Gastroesophageal sphincter (tissue), 4 donors: ENCODE measurements around the gene GDF2. TPM values are rescaled to one million over a fixed set of nuclear protein-coding genes. Genes with fewer than 3 reads are reported as not detected.

Experiments used
- ATAC-seq: fragments of 150-250 bp; one replicate; pipeline ENCODE4 v1.9.1; 2016; ENCODE audit warnings: mild to moderate bottlenecking, moderate library complexity
- H3K27ac ChIP-seq, 4 donors: fragments of 200-600 bp; sonication (generic) in 3 of 4; 1 replicate in 3 of 4; 2 replicates in 1 of 4; pipeline ENCODE4 v1.5.1; 2016 to 2019
- H3K27me3 ChIP-seq: fragments of 200-600 bp; sonication (generic); one replicate; pipeline ENCODE4 v1.5.1; 2019
- H3K36me3 ChIP-seq, 2 donors: fragments of 200-600 bp; sonication (generic); one replicate each; pipeline ENCODE4 v1.5.1; 2019; ENCODE audit warnings: control low read depth in 1 of 2
- H3K4me1 ChIP-seq, 3 donors: fragments of 200-600 bp; sonication (generic); 1 replicate in 2 of 3; 2 replicates in 1 of 3; pipeline ENCODE4 v1.5.1; 2016 to 2019; ENCODE audit warnings: control low read depth in 2 of 3
- H3K4me3 ChIP-seq, 2 donors: fragments of 200-600 bp; sonication (generic); one replicate each; pipeline ENCODE4 v1.5.1; 2019; ENCODE audit warnings: mild to moderate bottlenecking in 1 of 2, moderate library complexity in 1 of 2
- H3K9me3 ChIP-seq, 3 donors: fragments of 200-600 bp; sonication (generic); one replicate each; pipeline ENCODE4 v1.5.1; 2017 to 2019; ENCODE audit warnings: control low read depth in 2 of 3
- CTCF ChIP-seq, 4 experiments: fragments of 200-600 bp in 2 of 4; fragments of 450-650 bp in 2 of 4; sonication (generic) in 1 of 4; IDR thresholded peaks; one replicate each; pipeline ENCODE4 v1.5.1; 2017 to 2019; ENCODE audit warnings: antibody characterized with exemption in 4 of 4, mild to moderate bottlenecking in 2 of 4, moderate library complexity in 2 of 4
- EP300 ChIP-seq: sonication (generic); formaldehyde crosslinking; IDR thresholded peaks from one replicate; pipeline ENCODE4 v1.6.1; 2017; ENCODE audit warnings: antibody characterized with exemption, mild to moderate bottlenecking
- POLR2A ChIP-seq, 2 donors: fragments of 450-650 bp; IDR thresholded peaks; one replicate each; pipeline ENCODE4 v1.6.1; 2017; ENCODE audit warnings: antibody characterized with exemption in 2 of 2, mild to moderate bottlenecking in 2 of 2, moderate library complexity in 1 of 2
- POLR2AphosphoS5 ChIP-seq: sonication (generic); formaldehyde crosslinking; IDR thresholded peaks from one replicate; pipeline ENCODE4 v1.6.1; 2017; ENCODE audit warnings: antibody characterized with exemption
- WGBS, 2 donors: methylation state at CpG; one replicate each; pipeline ENCODE4 v1.1.5; 2018; ENCODE audit warnings: low coverage in 1 of 2; 5-methylcytosine and 5-hydroxymethylcytosine counted together
- total RNA-seq, 4 donors: library from RNA; depleted of rRNA; stranded (reverse); fragments of >200 nt; gene quantifications; one replicate each; pipeline ENCODE4 v1.1.0, GENCODE V29; 2016

Gene GDF2
- total RNA-seq, 4 donors from 2014 or later = not detected

GRCh38 chr10:47286591-47287315 lies 35.5 kb upstream of the GDF2 start:
- TF ChIP-seq CTCF (IDR thresholded peaks at IDR 0.05) (no peak), POLR2AphosphoS5 (no peak), EP300 (no peak), POLR2A (IDR thresholded peaks at IDR 0.05) (no peak)
- Histone ChIP-seq H3K27me3 (no peaks in the 10 kb centered on the region), H3K9me3 (no peaks in the 10 kb centered on the region), H3K4me1 (no peaks in the 10 kb centered on the region), H3K27ac (no peak overlapping the region), H3K36me3 (no peaks in the 10 kb centered on the region), H3K4me3 (no peak overlapping the region)
- WGBS, 2 donors = 83 to 86% methylated on average over 1 of the region's 4 CpGs
- ATAC-seq = no peak

- no peak for ATAC-seq
- WGBS, 2 donors = 36 to 70% methylated on average over 2 to 10 of the region's 12 CpGs
- TF ChIP-seq EP300 (no peak), CTCF (IDR thresholded peaks at IDR 0.05) (no peak), POLR2A (IDR thresholded peaks at IDR 0.05) (no peak), POLR2AphosphoS5 (no peak)
- Histone ChIP-seq H3K9me3 (no peaks in the 10 kb centered on the region), H3K4me1 (no peaks in the 10 kb centered on the region), H3K27me3 (no peaks in the 10 kb centered on the region), H3K36me3 (no peaks in the 10 kb centered on the region), H3K4me3 (no peak overlapping the region), H3K27ac (no peak overlapping the region)
Measured at GRCh38 chr10:47287365-47287802, 34.9 kb upstream of the GDF2 start.

- Histone ChIP-seq H3K27me3 (no peaks in the 10 kb centered on the region), H3K36me3 (no peaks in the 10 kb centered on the region), H3K4me1 (no peaks in the 10 kb centered on the region), H3K9me3 (no peaks in the 10 kb centered on the region), H3K4me3 (no peak overlapping the region), H3K27ac (no peak overlapping the region)
- 95% methylated on average over 4 of the region's 6 CpGs; no CpG with 5 or more reads in 1 of the 2 donors for WGBS, 2 donors
- no peak for ATAC-seq
- TF ChIP-seq POLR2A (IDR thresholded peaks at IDR 0.05) (no peak), POLR2AphosphoS5 (no peak), CTCF (IDR thresholded peaks at IDR 0.05) (no peak), EP300 (no peak)
Measured at GRCh38 chr10:47287805-47288204, 34.4 kb upstream of the GDF2 start.

- Histone ChIP-seq H3K9me3 (no peaks in the 10 kb centered on the region), H3K36me3 (no peaks in the 10 kb centered on the region), H3K27me3 (no peaks in the 10 kb centered on the region), H3K27ac (no peak overlapping the region), H3K4me3 (no peak overlapping the region), H3K4me1 (no peaks in the 10 kb centered on the region)
- no peak for ATAC-seq
- TF ChIP-seq EP300 (no peak), CTCF (IDR thresholded peaks at IDR 0.05) (no peak), POLR2A (IDR thresholded peaks at IDR 0.05) (no peak), POLR2AphosphoS5 (no peak)
- WGBS, 2 donors = 74 to 89% methylated on average over 5 to 7 of the region's 8 CpGs
Measured at GRCh38 chr10:47288236-47288635, 34.0 kb upstream of the GDF2 start.

- 64 to 84% methylated on average over 3 to 5 of the region's 9 CpGs for WGBS, 2 donors
Measured at GRCh38 chr10:47288916-47289495, 33.2 kb upstream of the GDF2 start.

More at GRCh38 chr10:47288916-47289495, 33.2 kb upstream of the GDF2 start:
- no peaks in the 10 kb centered on the region for H3K36me3 ChIP-seq
- no peak for ATAC-seq
- no peak overlapping the region for H3K27ac ChIP-seq
- peaks cover 3% of the 10 kb centered on the region for H3K27me3 ChIP-seq
- H3K9me3 ChIP-seq = no peaks in the 10 kb centered on the region
- H3K4me1 ChIP-seq = no peaks in the 10 kb centered on the region
- H3K4me3 ChIP-seq = no peak overlapping the region
- TF ChIP-seq POLR2A (IDR thresholded peaks at IDR 0.05) (no peak), POLR2AphosphoS5 (no peak)
